B cell (primary cell): ENCODE measurements around the gene WDFY4. TPM values are rescaled to one million over a fixed set of nuclear protein-coding genes. Genes with fewer than 3 reads are reported as not detected.

ENCODE experiments used
- ATAC-seq: fragments of 200-7000 bp; cut with Tn5 transposase; one replicate; pipeline ENCODE4 v1.10.0; 2021; ENCODE audit warnings: low read depth, mild to moderate bottlenecking, moderate number of reproducible peaks, moderate library complexity
- CTCF ChIA-PET: fragments of 350-600 bp; sonication (Branson Sonifier 250); formaldehyde crosslinking; loops from one replicate; lab custom pipeline; 2021; ENCODE audit warnings: antibody characterized with exemption, inconsistent platforms; lab: Charles Lee
- POLR2A ChIA-PET: fragments of 350-600 bp; sonication (Branson Sonifier 250); formaldehyde crosslinking; loops from one replicate; lab custom pipeline; 2021; ENCODE audit warnings: antibody characterized with exemption; lab: Charles Lee
- DNase-seq: peaks from one replicate; pipeline ENCODE4 v3.0.0; 2013
- H2AFZ ChIP-seq: 2 replicates; pipeline ENCODE4 v1.6.1; 2012; ENCODE audit warnings: mild to moderate bottlenecking, low read depth, low read length; ENCODE audit not compliant: insufficient read depth, poor library complexity, severe bottlenecking
- H3K27ac ChIP-seq, 2 donors: 1 replicate in 1 of 2; 2 replicates in 1 of 2; pipeline ENCODE4 v1.5.1; 2012 to 2013; ENCODE audit warnings: low read length in 2 of 2, mild to moderate bottlenecking in 2 of 2, moderate library complexity in 1 of 2
- H3K27me3 ChIP-seq, 4 experiments: fragments of 200-600 bp in 1 of 4; sonication (generic) in 1 of 4; replicated peaks in 1 of 4; 1 replicate in 2 of 4; 2 replicates in 2 of 4; pipeline versions ENCODE4 v1.6.1 to v1.7.0; 2013 to 2016; ENCODE audit warnings: low read length in 3 of 4, mild to moderate bottlenecking in 2 of 4, mixed read lengths in 1 of 4, moderate library complexity in 1 of 4; ENCODE audit not compliant: insufficient read depth in 4 of 4, control insufficient read depth in 3 of 4; ENCODE audit errors: control extremely low read depth in 1 of 4
- H3K36me3 ChIP-seq, 2 experiments: replicated peaks in 1 of 2; 1 replicate in 1 of 2; 2 replicates in 1 of 2; pipeline versions ENCODE4 v1.6.1 to v1.7.1; 2013; ENCODE audit warnings: low read length in 1 of 2; ENCODE audit not compliant: insufficient read depth in 2 of 2, control insufficient read depth in 1 of 2; ENCODE audit errors: control extremely low read depth in 1 of 2, extremely low read depth in 1 of 2
- H3K4me1 ChIP-seq, 2 donors: fragments of 200-600 bp in 1 of 2; sonication (generic) in 1 of 2; 1 replicate in 1 of 2; 2 replicates in 1 of 2; pipeline versions ENCODE4 v1.5.1 to v1.6.1; 2013 to 2017; ENCODE audit warnings: low read length in 2 of 2; ENCODE audit not compliant: control insufficient read depth in 2 of 2, insufficient read depth in 2 of 2
- H3K4me2 ChIP-seq: replicated peaks from 2 replicates; pipeline ENCODE3; 2012; ENCODE audit warnings: mild to moderate bottlenecking, low read depth, low read length; ENCODE audit not compliant: poor library complexity, severe bottlenecking
- H3K4me3 ChIP-seq, 5 experiments: fragments of 200-600 bp in 1 of 5; sonication (generic) in 1 of 5; 1 replicate in 3 of 5; 2 replicates in 2 of 5; pipeline versions ENCODE4 v1.5.1 to v1.7.0; 2011 to 2016; ENCODE audit warnings: low read length in 4 of 5, mild to moderate bottlenecking in 4 of 5, low read depth in 2 of 5, control low read depth in 1 of 5, moderate library complexity in 1 of 5; ENCODE audit not compliant: insufficient read depth in 1 of 5; ENCODE audit errors: control extremely low read depth in 1 of 5, extremely low read depth in 1 of 5
- H3K79me2 ChIP-seq: fragments of 200-600 bp; sonication (generic); one replicate; pipeline ENCODE4 v1.6.0; 2016; ENCODE audit warnings: low read length; ENCODE audit not compliant: control insufficient read depth, insufficient read depth
- H3K9ac ChIP-seq: fragments of 200-600 bp; sonication (generic); 2 replicates; pipeline ENCODE4 v1.6.1; 2017; ENCODE audit warnings: mild to moderate bottlenecking, low read length, moderate library complexity
- H3K9me3 ChIP-seq, 3 donors: one replicate each; pipeline versions ENCODE4 v1.6.1 to v1.7.1; 2013; ENCODE audit warnings: low read length in 2 of 3; ENCODE audit not compliant: control insufficient read depth in 2 of 3, insufficient read depth in 1 of 3; ENCODE audit errors: control extremely low read depth in 1 of 3
- H4K20me1 ChIP-seq: 2 replicates; pipeline ENCODE4 v1.6.0; 2012; ENCODE audit warnings: mild to moderate bottlenecking, low read length; ENCODE audit not compliant: insufficient read depth, control insufficient read depth, poor library complexity, severe bottlenecking
- H3K27ac Mint-ChIP-seq: one replicate; pipeline ENCODE4 v1.8.0; 2021; ENCODE audit warnings: mixed read lengths
- H3K27me3 Mint-ChIP-seq: one replicate; pipeline ENCODE4 v1.8.0; 2021; ENCODE audit warnings: mixed read lengths
- H3K4me1 Mint-ChIP-seq: one replicate; pipeline ENCODE4 v1.8.0; 2021; ENCODE audit warnings: mixed read lengths
- H3K4me3 Mint-ChIP-seq: one replicate; pipeline ENCODE4 v1.8.0; 2021; ENCODE audit warnings: mixed read lengths
- H3K9me3 Mint-ChIP-seq: one replicate; pipeline ENCODE4 v1.8.0; 2022; ENCODE audit warnings: mixed read lengths; ENCODE audit not compliant: insufficient read depth
- CTCF ChIP-seq: fragments of 200-600 bp; IDR thresholded peaks from one replicate; pipeline ENCODE4 v1.8.0; 2022; ENCODE audit warnings: antibody characterized with exemption, mild to moderate bottlenecking
- EZH2 ChIP-seq: IDR thresholded peaks from 2 replicates; pipeline ENCODE4 v1.6.1; 2012; ENCODE audit warnings: borderline replicate concordance, low read depth, mild to moderate bottlenecking, moderate library complexity, low read length; ENCODE audit not compliant: insufficient read depth, poor library complexity, severe bottlenecking
- WGBS: methylation state at CpG from one replicate; pipeline ENCODE4 v1.1.5; 2013; ENCODE audit warnings: missing lambda C conversion rate; ENCODE audit not compliant: insufficient coverage; 5-methylcytosine and 5-hydroxymethylcytosine counted together
- intact Hi-C: fragments of 100-400 bp; cut with micrococcal nuclease; formaldehyde crosslinking; loops from one replicate; pipeline ENCODE4 v1.10.0; 2022
- polyA plus RNA-seq: library from polyadenylated mRNA; depleted of rRNA; stranded (reverse); fragments of >200 nt; gene quantifications from 2 replicates; pipeline ENCODE4 v1.2.3, GENCODE V29; 2012
- total RNA-seq, 2 donors: library from RNA; stranded (reverse); fragments of 120-200 nt in 1 of 2; gene quantifications; 1 replicate in 1 of 2; 2 replicates in 1 of 2; pipeline versions ENCODE4 v1.2.3 to v1.2.4, GENCODE V29; 2013 to 2022

The WDFY4 gene
- total and polyA plus RNA-seq, 2 donors (not counting 1 experiment from before 2014, with no cell fraction given), result 262 to 560 TPM

GRCh38 chr10:48982584-48982983 is 297.9 kb downstream of the WDFY4 start:
- Mint-ChIP-seq H3K9me3 (no peaks in the 10 kb centered on the region), H3K27ac (no peak overlapping the region), H3K4me1 (peaks cover 1% of the 10 kb centered on the region), H3K4me3 (no peak overlapping the region), H3K27me3 (no peaks in the 10 kb centered on the region)
- no peaks in the 10 kb centered on the region for H3K4me1 ChIP-seq
- H3K4me3 ChIP-seq, result no peak overlapping the region
- whole genome bisulfite sequencing, result 100% methylated on average over 3 of the region's 5 CpGs
- no peaks in the 10 kb centered on the region for H3K27me3 ChIP-seq
- no peaks in the 10 kb centered on the region for H3K79me2 ChIP-seq
- no peak overlapping the region for H3K4me2 ChIP-seq
- no peak for DNase-seq
- TF ChIP-seq EZH2, result no peak
- TF ChIP-seq CTCF, result no peak
- intact Hi-C loops, result no loop called here
- H3K9me3 ChIP-seq, result no peaks in the 10 kb centered on the region
- no peak overlapping the region for H3K9ac ChIP-seq
- ATAC-seq, result no peak
- ChIA-PET POLR2A (no interaction called here), CTCF (interaction anchor here (0.5 to 2.0 kb wide), 4 partner anchors 182 to 537 kb away, joined by 3 to 8 read pairs (median 4); no protein-coding TSS in a partner anchor)
- no peak overlapping the region for H3K27ac ChIP-seq
- peaks cover 14% of the 10 kb centered on the region for H4K20me1 ChIP-seq
- no peak overlapping the region for H2AFZ ChIP-seq
- H3K36me3 ChIP-seq, result peaks cover 13 to 73% of the 10 kb centered on the region in 2 experiments

- Mint-ChIP-seq H3K27ac (no peak overlapping the region), H3K27me3 (no peaks in the 10 kb centered on the region), H3K4me1 (peaks cover 1% of the 10 kb centered on the region), H3K9me3 (no peaks in the 10 kb centered on the region), H3K4me3 (no peak overlapping the region)
- DNase-seq (no peak), ATAC-seq (no peak)
- intact Hi-C loops, result no loop called here
- H3K9ac ChIP-seq, result no peak overlapping the region
- no peak overlapping the region for H3K4me3 ChIP-seq
- CTCF ChIA-PET, result interaction anchor here (2.0 kb wide), 1 partner anchor 181 kb away, joined by 8 read pairs; no protein-coding TSS in a partner anchor
- 50% methylated on average over 1 of the region's 5 CpGs for WGBS
- POLR2A ChIA-PET, result no interaction called here
- H4K20me1 ChIP-seq, result peaks cover 14% of the 10 kb centered on the region
- no peaks in the 10 kb centered on the region for H3K27me3 ChIP-seq
- H3K4me2 ChIP-seq, result no peak overlapping the region
- no peaks in the 10 kb centered on the region for H3K9me3 ChIP-seq
- H2AFZ ChIP-seq, result no peak overlapping the region
- no peak overlapping the region for H3K27ac ChIP-seq
- no peaks in the 10 kb centered on the region for H3K79me2 ChIP-seq
- TF ChIP-seq EZH2 (no peak), CTCF (no peak)
- H3K36me3 ChIP-seq, result peaks cover 13 to 61% of the 10 kb centered on the region in 2 experiments
- H3K4me1 ChIP-seq, result no peaks in the 10 kb centered on the region
Observed at GRCh38 chr10:48983648-48984351, 299.1 kb downstream of the WDFY4 start.
